AG04450 (cell line): ENCODE measurements around the gene ATG10. TPM values are rescaled to one million over a fixed set of nuclear protein-coding genes. Genes with fewer than 3 reads are reported as not detected.

Experiments used
- CTCF ChIA-PET: fragments of 300-600, 350-600 bp; formaldehyde crosslinking; extraction: SDS; loops from one replicate; lab custom pipeline; 2022; ENCODE audit warnings: antibody characterized with exemption, inconsistent platforms; lab: Charles Lee
- POLR2A ChIA-PET: fragments of 350-600 bp; formaldehyde crosslinking; extraction: SDS; loops from one replicate; lab custom pipeline; 2021; ENCODE audit warnings: antibody characterized with exemption, inconsistent platforms; lab: Yijun Ruan, JAX
- DNase-seq: peaks from one replicate; pipeline ENCODE4 v3.0.0-alpha.2; 2011; ENCODE audit warnings: low read depth, low spot score
- H3K27ac ChIP-seq: one replicate; pipeline ENCODE4 v1.5.1; 2012; ENCODE audit warnings: low read depth, low read length, control low read depth
- H3K27me3 ChIP-seq: one replicate; pipeline ENCODE4 v1.6.0; 2012; ENCODE audit warnings: low read length; ENCODE audit not compliant: control insufficient read depth, insufficient read depth
- H3K4me3 ChIP-seq: 2 replicates; pipeline ENCODE4 v1.5.1; 2011; ENCODE audit warnings: mild to moderate bottlenecking, low read depth, low read length, control low read depth
- H3K9me3 ChIP-seq: 2 replicates; pipeline ENCODE4 v1.5.1; 2012; ENCODE audit warnings: low read length; ENCODE audit not compliant: control insufficient read depth, insufficient read depth
- CTCF ChIP-seq: IDR thresholded peaks from 2 replicates; pipeline ENCODE4 v1.5.1; 2011; ENCODE audit warnings: low read depth, low read length, control low read depth, inconsistent platforms
- polyA plus RNA-seq: library from polyadenylated mRNA; depleted of rRNA; stranded (reverse); fragments of >200 nt; gene quantifications from 2 replicates; pipeline ENCODE4 v1.2.3, GENCODE V29; 2011

The ATG10 gene
- polyA plus RNA-seq, 1 experiment, result 4.1 TPM

GRCh38 chr5:82111191-82111590 is 139.4 kb downstream of the ATG10 start:
- no peak for DNase-seq
- Histone ChIP-seq H3K27ac (no peak overlapping the region), H3K9me3 (no peaks in the 10 kb centered on the region), H3K27me3 (no peaks in the 10 kb centered on the region), H3K4me3 (no peak overlapping the region)
- POLR2A ChIA-PET, result no interaction called here
- CTCF ChIA-PET, result no interaction called here
- no peak for TF ChIP-seq CTCF

- Histone ChIP-seq H3K27ac (no peak overlapping the region), H3K9me3 (no peaks in the 10 kb centered on the region), H3K27me3 (no peaks in the 10 kb centered on the region), H3K4me3 (no peak overlapping the region)
- no peak for TF ChIP-seq CTCF
- DNase-seq, result no peak
- CTCF ChIA-PET, result no interaction called here
- POLR2A ChIA-PET, result no interaction called here
Measured at GRCh38 chr5:82115858-82116257, 144.0 kb downstream of the ATG10 start.

- Histone ChIP-seq H3K27ac (no peak overlapping the region), H3K4me3 (no peak overlapping the region), H3K9me3 (no peaks in the 10 kb centered on the region), H3K27me3 (no peaks in the 10 kb centered on the region)
- CTCF ChIA-PET, result no interaction called here
- POLR2A ChIA-PET, result no interaction called here
- DNase-seq, result no peak
- no peak for TF ChIP-seq CTCF
Measured at GRCh38 chr5:82119889-82120288, 148.1 kb downstream of the ATG10 start.

GRCh38 chr5:82129723-82130285 is 158.0 kb downstream of the ATG10 start:
- Histone ChIP-seq H3K9me3 (no peaks in the 10 kb centered on the region), H3K27ac (no peak overlapping the region), H3K4me3 (no peak overlapping the region), H3K27me3 (no peaks in the 10 kb centered on the region)
- ChIA-PET POLR2A (no interaction called here), CTCF (no interaction called here)
- no peak for DNase-seq
- no peak for TF ChIP-seq CTCF

- no peak overlapping the region for H3K4me3 ChIP-seq
- POLR2A ChIA-PET, result interaction anchor here (1.1 kb wide), 1 partner anchor 279 kb away, joined by 3 read pairs; no protein-coding TSS in a partner anchor
- H3K9me3 ChIP-seq, result no peaks in the 10 kb centered on the region
- DNase-seq, result no peak
- H3K27ac ChIP-seq, result no peak overlapping the region
- H3K27me3 ChIP-seq, result no peaks in the 10 kb centered on the region
- CTCF ChIA-PET, result no interaction called here
- TF ChIP-seq CTCF, result no peak
Measured at GRCh38 chr5:82130602-82131001, 158.8 kb downstream of the ATG10 start.
